ENCODE measurements around the gene PAH. TPM values are rescaled to one million over a fixed set of nuclear protein-coding genes. Genes with fewer than 3 reads are reported as not detected.

The PAH gene
- polyA plus RNA-seq, 1 donor: not detected

DNA sequence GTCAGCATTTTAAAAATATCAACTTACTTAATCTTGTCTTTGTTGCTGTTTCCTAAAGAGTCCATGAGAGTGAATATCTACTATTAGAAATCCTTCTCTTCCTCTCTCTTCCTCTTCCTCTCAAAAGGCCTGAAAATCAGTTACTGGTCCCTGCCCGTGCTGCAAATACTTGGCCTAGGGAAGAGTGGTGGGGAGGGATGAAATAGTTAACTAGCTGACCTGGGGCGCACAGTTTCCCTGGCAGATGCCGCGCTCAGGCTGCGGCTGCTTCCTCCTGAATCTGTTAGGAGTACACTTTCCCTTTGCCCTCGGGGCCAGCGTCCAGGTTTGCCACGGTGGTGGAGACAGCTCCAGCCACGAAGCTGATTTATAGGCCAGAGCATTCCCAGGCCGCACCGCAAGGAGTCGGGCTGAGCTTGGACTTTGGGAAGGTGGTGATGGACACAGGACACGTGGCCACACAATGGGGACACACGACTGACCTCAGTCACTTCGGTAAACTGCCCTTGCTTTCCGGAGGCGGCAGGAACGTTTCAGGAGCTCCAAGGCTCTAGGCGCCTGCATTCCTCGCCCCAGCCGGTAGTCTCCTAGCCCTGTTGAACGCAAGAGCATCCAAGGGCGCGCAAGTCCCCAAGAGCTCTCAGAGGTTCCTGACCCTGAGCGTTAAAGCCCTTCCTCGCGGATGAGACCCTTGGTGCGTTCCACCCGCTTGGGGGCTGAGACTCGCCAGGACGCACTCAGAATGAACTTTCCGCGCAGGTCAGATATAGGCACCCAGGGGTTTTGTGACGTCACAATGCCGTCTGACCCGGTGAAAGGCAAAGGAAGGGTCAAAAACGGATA lies 33.3 kb upstream of the PAH start:
- no peak for DNase-seq (ENCODE audit: low read depth)

DNA sequence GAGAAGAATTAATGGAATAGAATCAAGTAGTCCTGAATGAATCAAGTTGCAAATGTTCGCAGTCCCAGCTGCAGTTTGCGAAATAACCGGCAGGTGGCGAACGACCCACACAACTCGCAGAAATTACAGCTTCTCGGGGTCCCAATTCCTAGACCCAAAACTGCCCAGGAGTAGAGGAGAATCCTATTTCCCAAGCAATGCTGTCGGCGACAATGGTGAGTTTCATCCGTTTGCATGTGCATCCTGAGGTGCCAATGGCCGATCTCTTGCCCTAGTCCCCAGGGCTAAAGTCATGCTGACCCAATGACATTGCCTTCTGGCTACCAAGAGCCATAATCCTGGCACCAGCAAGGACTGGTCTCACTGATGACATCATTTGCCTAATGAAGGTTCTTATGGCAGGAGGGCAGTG lies 31.9 kb upstream of the PAH start:
- no peak for DNase-seq (ENCODE audit: low read depth)

DNA sequence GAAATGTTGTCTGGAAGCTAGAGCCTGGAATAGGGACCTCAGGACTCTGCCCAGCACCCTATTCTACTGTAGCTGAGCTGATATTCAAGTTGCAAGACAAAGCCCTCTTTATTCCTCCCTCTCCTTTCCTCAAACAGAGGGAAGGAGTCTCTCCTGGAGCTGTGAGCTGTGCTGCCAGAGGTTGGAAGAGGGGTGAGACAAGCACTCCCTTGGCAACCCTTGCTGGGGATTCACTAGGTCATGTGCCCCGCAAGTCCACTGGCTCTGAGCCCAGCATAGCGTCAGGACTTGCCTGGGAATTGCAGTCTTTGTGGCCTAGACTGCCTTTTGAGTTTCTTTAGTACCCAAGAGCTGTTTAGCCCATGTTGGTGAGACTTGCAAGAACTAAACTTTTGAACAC lies 29.0 kb upstream of the PAH start:
- DNase-seq (ENCODE audit: low read depth): no peak

DNA sequence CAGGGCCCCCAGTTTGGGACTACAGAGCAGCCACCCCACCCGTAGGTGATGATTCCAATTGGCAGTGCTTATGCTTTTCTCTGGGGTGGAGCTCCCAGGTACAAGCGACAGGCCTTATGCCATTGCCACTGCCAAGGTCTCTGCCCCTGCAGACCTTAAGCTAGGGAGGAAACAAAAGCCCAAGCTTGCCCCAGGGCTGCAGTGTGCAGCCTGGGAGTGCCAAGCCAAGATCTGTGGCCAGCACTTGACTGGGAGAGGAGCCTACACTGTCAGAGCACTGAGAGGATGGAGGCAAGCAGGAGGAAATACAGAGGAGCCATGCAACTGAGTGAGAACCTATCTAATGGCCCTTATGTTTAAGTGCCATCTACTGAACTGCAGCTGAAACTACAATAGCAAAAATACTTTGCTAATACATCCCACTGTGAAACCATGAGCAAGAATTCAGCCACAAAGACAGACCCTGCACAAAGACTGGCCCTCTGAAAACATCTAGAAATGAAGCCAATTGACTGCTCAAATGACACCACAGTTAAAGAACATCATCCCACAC lies 22.7 kb upstream of the PAH start:
- no peak for DNase-seq (ENCODE audit: low read depth)

DNA sequence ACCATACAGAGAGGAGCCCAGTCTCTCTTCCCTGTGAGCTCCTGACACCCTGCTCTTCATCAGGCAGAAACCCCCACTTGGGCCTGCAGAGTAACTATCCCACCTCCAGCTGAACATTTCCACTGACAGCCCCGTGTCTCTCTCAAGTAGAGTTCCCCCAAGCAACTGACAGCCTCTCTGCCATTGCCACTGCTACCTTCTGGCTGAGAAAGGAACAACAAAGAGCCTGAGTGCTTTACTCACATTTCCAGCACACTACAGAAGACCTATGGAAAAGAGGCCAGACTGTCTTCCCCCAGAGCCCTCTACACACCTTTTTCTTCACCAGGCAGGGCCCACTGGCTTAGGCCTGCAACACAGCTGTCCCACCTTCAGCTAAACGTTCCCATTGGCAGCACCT lies 22.0 kb upstream of the PAH start:
- DNase-seq (ENCODE audit: low read depth): no peak

DNA sequence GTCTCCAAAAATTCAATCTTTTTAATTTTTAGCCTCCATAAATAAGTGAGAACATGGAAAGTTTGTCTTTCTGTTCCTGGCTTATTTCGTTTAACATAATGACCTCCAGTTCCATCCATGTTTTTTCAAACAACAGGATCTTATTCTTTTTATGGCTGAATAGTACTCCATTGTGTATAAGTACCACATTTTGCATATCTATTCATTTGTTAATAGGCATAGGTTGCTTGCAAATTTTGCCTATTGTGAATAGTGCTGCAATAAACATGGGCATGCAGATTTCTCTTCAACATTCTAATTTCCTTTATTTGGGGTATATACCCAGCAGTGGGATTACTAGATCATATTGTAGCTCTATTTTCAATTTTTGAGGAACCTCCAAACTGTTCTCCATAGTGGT lies 16.1 kb upstream of the PAH start:
- DNase-seq (ENCODE audit: low read depth): no peak

DNA sequence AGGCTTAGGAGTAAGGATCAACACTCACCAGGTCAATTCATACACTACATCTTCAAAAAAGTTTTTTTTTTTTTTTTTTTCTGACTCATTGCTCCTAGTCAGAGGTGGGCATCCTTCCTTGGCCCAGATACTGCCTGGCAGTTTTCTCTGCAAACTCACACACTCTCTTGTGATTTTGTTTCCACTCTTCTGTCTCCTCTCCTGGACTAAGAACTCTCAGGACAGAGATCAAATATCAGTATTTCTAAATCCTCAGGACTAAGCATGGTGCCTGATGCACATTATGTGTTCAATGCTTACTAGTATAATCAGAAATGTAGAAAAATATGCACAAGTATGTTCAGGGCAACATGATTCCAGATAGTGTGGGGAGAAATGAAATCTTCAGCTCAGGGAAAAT lies 10.2 kb upstream of the PAH start:
- no peak for DNase-seq (ENCODE audit: low read depth)

DNA sequence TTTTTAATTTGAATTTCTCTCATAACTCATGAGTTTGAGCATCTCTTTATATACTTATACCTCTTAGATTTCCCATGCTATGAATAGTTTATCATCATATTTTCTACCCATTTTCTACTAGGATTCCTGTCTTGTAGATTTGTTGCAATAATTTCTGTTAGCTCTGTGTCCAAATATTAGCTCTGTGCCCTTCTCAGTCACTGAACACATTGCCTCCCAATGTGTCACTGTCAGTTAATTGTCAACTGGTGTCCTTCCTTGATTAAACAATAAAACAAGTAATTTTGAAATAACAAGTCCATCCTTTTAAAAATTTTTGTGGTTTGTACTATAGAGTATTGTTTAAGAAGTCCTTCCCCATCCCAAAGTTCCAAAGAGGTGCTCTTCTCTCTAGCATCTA lies 4.2 kb upstream of the PAH start:
- DNase-seq (ENCODE audit: low read depth): no peak

DNA sequence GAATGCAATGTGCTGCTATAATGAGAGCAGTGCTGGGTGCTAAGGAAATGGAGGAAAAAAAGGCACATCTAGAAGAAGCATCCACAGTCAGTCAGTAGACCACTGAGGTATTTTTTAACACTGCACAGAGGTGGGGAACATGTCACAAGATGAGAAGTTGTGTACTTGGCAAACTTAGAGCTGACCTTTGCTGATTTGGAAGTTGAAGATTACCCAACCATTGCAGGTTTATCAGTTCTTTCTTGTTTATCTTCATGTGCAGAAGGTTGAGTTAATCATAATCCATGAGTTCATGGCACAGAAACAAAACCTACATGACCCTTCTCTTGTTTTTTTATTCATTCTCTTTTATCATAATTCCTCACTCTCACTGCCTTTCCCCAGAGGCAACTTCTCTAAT lies 3.2 kb upstream of the PAH start:
- DNase-seq (ENCODE audit: low read depth): no peak

DNA sequence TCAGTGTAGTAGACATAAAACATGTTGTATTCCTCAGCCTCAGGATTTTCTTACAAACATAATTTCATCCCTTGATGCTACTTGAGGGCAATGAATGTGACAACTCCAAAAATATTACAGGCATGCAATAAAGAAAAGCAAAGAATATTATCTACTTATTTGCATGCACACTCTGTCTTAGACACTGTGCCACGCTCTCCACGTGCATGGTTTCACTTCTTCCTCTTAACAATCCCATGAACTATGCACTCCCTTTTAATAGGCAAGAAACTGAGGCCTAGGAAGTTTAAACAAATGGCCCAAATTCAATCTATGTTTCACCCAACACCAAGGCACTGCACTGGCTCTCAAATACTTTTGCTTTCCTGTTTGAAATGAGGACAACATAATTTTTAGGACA lies 1.8 kb upstream of the PAH start:
- DNase-seq (ENCODE audit: low read depth): no peak

DNA sequence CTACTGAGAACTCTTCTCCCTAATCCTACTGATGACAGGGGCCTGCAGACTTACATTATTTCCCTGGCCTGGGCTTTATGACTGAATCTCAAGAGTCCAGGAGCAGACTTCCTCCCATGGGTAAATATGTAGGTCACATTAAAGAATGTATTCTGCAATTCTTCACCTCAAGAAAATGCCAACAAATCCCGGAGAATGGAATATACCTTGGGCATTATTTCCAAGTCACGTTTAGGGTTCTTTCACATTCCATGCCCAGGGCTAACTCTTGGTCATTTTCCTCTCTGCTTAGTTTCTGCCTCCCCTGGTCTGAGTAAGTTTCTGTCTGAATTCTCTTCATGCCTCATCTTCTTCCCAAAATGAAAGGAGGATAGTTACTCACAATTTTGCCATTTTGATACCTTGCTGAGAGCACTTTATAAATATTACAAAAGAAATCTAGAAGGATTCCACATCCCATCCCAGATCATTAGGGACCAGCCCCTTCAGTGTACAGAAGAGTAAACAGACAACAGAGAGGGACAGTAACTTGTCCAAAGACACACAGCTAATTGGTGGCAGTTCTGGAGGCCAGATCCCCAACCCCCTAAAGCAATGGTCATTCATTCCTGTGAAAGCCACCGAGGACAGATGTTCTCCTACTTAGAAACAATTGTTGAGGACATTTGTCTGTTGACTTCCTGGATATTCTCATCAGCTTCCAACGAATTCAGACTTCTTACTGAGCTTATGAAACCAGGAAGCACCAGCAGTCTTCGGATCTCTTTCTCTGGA lies 605 bp downstream of the PAH start:
- DNase-seq (ENCODE audit: low read depth): no peak

DNA sequence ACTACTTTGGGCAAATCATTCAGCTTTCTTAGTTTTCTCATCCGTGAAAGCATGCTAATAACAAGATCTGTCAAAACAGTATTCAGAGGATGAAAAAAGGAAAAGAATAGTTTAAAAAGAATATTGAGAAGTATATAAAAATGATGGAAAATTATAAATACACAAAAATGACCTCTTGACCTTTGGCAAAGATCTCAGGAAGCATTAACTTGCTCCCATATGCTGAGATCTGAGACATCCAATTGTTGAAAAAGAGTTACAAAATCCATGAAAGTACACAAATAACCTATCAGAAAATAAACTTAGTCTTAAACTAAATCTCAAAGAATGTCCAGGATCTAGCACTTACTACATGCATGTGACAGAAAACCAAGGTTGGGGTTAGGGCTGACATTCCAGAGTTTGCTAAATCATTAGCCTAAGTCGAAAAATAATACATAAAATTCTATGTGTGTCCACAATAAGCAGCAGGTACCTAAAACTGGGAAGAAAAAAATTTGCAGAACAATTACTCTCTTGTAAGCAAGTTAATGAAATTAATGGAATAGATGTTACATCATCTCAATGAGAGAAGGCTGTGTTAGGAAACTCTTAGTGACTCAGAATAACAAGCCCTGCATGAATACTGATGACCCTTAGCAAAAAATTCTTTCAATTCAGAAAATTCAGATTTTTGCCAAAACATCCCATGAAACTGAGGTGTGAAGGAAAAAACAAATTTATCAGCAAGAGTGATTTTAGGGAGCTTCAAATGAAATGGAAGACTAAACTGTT lies 3.4 kb downstream of the PAH start:
- DNase-seq (ENCODE audit: low read depth): no peak

DNA sequence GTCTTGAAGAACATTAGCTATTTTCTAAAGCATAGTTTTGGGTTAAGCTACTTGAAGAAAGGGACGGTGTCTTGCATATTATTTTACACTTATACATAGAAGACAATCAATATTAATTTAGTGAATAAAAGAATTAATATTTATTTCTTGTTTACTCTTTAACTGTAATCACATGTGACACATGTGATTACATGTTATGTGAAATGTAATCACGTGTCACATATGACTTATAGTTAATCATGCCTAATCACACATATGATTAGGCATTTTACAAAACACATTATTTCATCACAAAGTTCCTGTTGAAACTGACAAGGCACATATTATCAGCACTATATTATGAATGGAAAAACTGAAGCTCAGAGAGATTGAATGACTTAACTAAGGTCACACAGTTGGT lies 4.8 kb downstream of the PAH start:
- DNase-seq (ENCODE audit: low read depth): no peak

DNA sequence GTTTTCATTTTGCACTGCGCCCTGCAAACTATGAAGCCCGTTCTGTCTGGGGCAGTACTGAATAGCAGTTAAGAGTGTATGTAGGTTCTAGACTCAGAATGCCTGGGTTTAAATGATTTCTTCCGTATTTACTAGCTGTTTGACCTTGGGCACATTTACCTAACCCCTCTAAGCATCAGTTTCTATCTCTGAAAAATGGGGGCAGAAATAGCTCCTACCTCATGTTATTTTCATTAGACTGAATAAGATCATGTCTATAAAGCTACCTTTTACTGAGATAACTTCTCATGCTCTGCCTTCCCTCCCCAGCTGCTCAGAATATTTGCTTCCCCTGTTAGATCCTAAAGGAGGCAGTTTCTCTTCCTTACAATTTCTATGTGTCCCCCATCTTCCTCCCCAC lies 5.7 kb downstream of the PAH start:
- DNase-seq (ENCODE audit: low read depth): no peak

DNA sequence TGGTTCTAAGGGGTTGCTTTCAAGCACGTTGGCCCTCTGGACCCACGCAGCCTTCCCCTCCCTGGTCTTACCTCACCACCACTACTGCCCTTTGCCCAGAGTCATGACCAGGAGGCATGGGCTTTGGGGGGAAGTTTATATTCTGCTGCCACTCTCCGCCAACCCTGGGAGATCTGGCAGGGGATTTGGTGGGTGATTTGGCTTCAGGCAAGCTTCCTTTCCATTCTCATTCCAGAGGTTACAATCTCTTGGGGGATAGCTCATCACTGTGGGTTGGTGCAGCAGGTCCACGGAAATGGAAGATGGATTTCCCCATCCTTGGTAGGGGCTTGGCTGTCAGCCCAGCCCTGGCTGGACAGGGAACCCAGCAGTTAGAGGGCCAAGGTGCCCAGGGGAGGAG lies 6.3 kb downstream of the PAH start:
- DNase-seq (ENCODE audit: low read depth): no peak

DNA sequence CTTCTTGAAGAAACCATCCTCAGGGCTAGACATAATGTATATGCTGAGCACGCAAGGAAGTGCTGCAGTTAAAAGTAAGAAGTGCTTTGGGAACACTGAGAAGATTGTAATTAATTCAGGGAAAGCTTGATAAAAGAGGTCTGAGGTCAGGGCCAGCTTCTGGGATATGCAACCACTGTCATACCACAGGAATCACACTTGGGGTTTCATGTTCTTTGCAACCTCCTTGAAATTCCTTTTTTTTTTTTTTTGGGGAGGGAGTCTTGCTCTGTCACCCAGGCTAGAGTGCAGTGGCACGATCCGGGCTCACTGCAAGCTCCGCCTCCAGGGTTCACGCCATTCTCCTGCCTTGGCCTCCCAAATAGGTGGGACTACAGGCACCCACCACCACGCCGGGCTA lies 6.9 kb downstream of the PAH start:
- DNase-seq (ENCODE audit: low read depth): no peak

DNA sequence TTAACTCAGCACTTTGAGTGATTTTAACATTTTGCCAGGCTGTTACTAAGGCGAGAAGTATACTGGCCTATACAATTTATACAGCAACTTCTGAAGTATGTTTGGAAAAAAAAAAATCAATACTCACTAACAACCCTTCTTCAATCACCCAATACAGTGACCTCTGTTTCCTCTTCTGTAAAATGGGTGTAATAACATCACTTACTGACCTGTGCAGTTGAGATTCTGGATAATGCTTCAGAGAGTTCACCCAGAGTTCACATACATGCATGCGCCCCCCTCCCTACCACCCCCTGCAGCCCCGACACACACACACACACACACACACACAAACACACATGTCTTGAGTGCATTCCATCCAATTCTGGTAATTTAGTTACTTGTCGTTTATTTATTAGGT lies 9.1 kb downstream of the PAH start:
- no peak for DNase-seq (ENCODE audit: low read depth)

DNA sequence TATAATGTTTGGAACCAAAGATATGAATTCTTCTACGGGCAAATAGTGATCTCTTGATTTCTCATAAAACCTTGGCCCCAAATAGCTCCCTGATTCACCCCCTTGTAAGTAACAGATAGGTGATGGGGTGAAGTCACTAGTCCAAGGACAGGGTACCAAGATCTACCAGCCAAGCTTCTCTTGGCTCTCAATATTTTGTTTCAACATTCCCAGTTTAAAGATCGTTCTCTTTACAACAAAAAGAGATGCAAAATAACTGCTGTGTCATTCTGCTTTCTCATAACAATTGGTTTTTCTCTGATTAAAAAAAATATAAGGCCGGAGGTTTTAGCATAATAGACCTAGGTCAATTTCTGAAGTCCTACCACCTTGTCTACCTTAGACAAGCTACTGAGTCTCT lies 11.8 kb downstream of the PAH start:
- no peak for DNase-seq (ENCODE audit: low read depth)

DNA sequence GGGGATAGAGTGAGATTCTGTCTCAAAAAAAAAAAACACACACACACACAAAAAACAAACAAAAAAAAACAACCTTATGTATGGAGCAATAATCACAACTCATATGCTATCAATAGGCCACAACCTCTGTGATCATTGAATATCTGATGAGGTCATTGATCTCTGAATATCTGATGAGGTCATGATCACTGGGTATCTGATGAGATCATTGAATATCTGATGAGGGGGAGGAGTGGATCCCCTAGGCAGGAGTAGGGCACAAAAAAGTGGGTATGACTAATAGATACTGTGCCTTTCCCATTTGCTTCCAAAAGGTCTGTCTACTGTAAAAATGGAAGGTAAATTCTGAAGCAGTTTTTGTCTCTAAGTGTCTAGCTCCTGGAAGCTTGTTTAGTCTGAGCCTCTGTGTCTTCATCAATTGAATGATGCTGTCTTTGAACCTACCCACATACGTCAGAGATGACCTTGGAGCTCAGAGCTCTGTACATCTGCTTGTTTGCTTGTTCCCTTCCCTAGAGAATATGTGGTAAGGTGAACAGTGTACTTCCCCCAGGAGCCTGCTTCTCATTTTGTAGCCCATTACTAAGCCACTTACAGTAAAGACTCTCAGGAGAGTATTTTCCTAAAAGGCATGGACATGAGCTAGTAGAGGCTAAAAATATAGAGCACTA lies 13.6 kb downstream of the PAH start:
- no peak for DNase-seq (ENCODE audit: low read depth)

DNA sequence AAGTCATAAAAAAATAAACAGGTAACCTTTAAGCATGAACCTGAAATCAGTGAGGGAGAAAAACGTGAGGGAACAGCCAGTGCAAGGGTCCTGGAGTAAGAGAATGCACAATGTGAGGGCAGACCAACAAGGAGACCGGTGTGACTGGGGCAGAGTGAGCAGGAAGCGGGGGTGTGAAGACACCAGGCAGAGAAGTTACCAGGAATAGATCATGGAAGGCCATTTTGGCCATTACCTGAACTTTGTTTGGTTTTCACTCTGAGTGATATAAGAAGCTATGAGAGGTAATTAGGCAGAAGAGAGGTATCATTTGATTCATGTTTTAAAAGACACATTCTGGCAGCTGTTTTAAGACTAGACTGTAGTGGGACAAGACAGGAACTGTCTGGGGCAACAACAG lies 15.0 kb downstream of the PAH start:
- no peak for DNase-seq (ENCODE audit: low read depth)

DNA sequence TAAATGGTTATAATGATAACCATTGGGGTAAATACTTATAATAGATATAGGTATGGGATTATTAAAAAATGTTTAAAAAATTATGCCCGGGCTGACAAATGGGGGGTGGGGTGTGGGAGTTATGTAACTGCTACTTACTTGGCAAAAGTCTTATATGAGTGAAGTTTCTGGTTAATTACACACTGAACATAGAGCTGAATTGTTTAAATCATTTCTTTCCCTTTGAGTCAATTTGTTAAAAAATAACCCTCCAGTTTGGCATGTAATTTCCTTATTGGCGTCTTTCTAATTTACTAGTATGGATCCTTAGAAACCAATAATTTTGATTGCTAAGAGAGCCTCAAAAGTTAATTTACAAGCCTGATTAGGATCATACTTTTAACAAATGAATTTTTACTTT lies 16.7 kb downstream of the PAH start:
- DNase-seq (ENCODE audit: low read depth): no peak

DNA sequence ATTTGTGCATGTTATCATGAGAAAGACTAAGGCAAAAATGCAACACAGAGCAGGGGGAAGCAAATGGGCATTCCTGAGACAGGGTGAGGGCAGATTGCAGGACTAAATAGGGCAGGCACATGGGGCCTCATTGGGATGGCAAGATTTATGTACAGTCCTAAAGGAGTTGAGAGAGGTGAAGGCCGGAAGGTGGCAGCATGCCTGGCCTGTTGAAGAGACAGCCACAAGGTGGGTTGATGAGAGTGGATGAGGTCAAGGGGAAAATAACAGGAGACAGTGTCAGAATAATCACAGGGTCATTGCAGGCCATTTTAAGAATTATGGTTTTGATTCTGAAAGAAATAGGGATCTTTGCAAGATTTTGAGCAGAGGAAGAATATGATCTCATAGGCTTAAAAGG lies 21.0 kb downstream of the PAH start:
- DNase-seq (ENCODE audit: low read depth): no peak

Data from forelimb muscle (tissue), 1 donor.